ENCODE data around the gene UGT1A7.
"Not testable (repeated sequence)": the region's sequence is repeated elsewhere in the genome, so short reads cannot be mapped to it uniquely, and the experiment has no call there.

Gene UGT1A7
- total RNA-seq, result 0 reads per million in 3 experiments

DNA sequence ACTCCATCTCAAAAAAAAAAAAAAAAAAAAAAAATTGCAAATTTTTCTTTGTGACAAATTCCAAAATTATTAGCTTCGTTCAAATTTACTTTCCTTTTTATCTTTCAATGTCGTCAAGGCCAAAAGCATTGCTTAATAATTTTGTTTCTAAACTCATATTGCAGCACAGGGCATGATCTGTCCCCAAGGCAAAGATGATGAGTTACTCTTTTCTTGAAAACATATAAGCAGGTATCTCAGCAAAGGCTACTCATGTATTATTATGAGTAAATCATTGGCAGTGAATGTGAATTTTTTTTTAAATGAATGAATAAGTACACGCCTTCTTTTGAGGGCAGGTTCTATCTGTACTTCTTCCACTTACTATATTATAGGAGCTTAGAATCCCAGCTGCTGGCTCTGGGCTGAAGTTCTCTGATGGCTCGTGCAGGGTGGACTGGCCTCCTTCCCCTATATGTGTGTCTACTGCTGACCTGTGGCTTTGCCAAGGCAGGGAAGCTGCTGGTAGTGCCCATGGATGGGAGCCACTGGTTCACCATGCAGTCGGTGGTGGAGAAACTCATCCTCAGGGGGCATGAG, at the start of gene UGT1A7:
Gene UGT1A7 (plus strand): TSS at position 381 of the 579 bp plus-strand sequence. CDS start 37 bp downstream, at position 418.
- DNase-seq, result no peak

DNA sequence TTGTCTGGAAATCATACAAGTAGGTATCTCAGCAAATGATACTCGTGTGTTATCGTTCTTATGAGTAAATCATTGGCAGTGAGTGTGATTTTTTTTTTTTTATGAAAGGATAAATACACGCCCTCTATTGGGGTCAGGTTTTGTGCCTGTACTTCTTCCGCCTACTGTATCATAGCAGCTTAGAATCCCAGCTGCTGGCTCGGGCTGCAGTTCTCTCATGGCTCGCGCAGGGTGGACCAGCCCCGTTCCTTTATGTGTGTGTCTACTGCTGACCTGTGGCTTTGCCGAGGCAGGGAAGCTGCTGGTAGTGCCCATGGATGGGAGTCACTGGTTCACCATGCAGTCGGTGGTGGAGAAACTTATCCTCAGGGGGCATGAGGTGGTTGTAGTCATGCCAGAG, 45.4 kb upstream of the UGT1A7 start, which contains the start of gene UGT1A10:
Gene UGT1A10 (plus strand): TSS at position 143 of the 400 bp plus-strand sequence. CDS start 75 bp downstream, at position 218.
- not testable (repeated sequence) for DNase-seq

DNA sequence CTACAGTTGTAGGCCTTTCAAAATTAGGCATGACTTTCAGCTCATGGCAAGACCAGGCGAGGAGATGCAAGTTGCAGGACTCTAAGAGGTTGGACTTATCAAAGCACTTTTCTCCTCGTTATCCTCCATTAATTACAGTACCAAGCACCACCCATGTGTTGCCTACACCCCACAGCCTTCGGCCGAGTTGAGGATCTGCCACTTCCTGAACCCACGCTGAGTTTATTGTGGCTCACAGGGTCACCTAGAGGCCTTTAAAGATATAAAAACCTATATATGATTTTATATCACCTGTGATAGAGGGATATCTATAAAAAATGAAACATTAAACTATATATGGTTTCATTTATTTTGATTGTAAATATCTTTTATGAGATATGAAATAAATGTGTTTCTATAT, 42.9 kb upstream of the UGT1A7 start:
- no peak for DNase-seq

DNA sequence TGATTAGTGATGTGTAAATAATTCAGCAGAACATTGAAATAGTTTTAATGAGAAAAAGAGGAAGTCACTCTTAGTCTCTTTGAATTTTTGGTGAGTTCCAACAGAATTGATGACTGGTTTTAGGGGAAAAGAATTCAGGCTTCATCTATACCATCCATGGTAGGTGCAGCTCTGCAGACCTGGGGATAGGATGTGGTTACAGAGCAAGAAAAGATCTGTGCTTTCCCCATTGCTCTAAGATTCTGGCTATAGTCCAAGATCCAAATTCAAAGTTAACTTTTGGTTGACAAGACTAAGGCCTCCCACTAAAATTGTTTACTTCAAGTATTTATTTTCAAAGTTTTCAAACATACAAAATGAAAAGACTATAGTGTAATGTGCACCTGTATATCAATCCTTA, 41.8 kb upstream of the UGT1A7 start:
- no peak for DNase-seq

DNA sequence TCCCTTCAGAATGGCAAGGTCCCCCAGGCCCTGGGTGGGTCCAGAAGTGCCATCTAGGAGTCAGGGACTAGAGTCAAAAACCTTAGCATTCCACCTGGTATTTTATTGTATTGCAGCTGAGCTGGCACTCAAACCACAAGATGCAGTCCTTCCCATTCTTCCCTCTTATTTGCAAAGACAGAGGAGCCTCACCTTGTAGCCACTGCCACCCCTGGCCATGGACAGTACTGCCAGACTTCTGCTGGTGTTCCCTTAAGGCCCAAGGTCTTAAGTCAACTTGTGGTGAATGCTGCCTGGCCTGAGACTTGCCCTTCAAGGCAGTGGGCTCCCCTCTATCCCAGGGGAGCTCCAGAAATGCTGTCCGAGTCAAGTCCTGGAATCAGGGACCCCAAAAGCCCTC, 38.6 kb upstream of the UGT1A7 start:
- no peak for DNase-seq

DNA sequence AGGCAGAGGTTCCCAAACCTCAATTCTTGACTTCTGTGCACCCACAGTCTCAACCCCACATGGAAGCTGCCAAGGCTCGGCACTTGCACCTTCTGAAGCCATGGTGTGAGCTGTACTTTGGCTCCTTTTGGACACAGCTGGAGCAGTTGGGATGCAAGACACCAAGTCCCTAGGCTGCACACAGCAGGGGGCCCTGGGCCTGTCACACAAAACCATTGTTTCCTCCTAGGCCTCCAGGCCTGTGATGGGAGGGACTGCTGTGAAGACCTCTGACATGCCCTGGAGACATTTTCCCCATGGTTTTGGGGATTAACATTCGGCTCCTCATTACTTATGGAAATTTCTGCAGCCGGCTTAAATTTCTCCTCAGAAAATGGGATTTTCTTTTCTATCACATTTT, 35.7 kb upstream of the UGT1A7 start:
- not testable (repeated sequence) for DNase-seq

DNA sequence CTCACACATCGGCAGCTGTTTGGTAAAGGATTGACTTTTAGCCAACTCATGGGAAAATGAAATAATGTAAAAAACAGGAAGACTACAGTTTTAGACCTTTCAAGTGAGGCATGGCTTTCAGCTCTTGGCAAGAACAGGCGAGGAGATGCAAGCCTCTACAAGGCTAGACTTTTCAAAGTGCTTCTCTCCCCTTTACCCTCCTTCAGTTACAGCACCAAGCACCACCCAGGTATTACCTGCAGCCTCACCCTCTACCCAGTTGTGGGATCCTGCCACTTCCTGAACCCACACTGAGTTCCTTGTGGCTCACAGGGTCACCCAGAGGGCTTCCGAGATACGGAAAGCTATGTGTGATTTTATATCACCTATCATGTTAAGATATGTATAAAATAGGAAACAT, 30.7 kb upstream of the UGT1A7 start:
- no peak for DNase-seq

DNA sequence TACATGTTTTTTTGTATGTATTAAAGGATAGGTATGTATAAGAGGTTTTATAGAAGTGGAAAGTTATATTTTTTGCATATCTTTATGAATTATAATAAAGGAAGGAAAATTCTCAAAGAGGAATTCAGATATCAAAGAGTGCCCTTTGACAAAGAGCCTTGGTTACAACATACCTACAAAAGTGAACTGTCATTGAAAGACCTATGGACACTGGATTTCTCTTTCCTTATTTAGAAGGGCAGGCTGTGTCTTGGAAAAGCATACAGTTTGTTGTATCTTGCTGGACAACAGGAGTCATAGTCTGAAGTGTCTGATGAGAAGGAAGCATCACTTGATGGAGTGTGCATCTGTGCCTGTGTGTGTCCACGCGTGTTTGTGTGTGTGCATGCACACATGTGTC, 30.3 kb upstream of the UGT1A7 start:
- DNase-seq, result no peak

DNA sequence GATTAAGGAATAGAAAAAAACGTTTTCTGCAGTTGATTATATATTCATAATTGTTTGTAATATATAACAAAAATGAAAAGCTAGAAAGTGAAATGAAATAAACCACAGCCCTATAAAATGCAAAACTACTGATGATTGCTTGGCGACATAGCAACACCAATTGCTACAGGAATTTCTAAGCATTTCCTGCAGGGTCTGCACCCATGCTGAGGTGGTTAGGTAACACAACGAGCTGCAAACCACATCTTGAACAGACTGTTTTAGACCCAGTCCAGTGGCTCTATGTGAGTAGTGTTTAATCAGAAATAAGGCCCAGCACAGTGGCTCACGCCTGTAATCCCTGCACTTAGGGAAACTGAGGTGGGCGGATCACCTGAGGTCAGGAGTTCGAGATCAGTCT, 27.2 kb upstream of the UGT1A7 start:
- no peak for DNase-seq

DNA sequence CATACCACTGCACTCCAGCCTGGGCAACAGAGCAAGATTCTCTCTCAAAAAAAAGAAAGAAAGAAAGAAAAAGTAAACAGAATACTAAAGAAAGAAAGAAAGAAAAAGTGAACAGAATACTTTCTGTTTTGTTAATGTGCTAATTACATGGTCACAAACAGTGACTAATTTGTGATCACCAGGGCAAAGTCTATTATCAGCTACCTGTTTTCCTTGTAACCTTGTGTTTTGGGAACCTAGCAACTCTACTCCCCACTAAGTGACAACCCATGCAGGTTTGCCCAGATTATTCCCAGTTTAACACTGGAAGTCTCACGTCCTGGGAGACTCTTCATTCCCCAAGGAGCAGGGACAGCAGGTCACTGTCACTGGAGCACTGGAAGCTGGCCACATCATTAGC, 26.7 kb upstream of the UGT1A7 start:
- no peak for DNase-seq

DNA sequence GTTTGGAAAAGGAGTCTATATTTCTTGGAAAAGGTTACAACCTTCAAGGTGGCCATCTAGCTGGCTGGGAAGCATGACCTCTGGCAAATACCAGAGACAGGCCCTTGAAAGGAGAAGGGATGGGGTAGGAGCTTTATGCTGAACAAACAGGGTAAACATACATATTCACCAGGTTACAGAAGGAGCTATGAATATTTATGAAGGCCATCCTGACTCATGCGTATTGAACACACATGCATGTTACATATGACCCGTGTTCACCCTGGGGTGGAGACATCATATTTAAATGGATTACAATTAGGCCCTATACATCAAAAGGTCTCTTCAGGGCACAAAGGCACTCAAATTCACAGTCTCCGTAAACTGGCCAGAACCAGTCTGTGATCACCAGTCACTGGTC, 25.8 kb upstream of the UGT1A7 start:
- not testable (repeated sequence) for DNase-seq

DNA sequence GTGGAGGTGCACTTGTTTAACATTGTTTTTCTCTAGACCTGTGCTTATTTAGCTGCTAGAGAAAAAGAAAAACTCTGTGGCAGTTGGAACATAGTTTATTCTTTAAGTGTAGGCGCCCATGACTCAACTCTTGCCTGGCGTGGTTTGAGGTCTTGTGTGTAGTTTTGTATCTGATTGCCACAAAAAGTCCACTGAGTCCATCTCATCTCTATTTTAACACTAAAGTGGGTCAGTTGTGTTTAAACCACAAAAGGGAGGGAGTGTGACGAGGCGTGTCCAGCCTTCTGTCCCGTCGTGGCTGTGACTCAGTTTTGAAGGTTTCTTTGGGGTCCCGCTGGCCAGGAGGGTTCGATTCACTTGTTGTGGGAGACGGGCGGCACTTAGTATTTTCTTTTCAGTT, 25.3 kb upstream of the UGT1A7 start:
- no peak for DNase-seq

DNA sequence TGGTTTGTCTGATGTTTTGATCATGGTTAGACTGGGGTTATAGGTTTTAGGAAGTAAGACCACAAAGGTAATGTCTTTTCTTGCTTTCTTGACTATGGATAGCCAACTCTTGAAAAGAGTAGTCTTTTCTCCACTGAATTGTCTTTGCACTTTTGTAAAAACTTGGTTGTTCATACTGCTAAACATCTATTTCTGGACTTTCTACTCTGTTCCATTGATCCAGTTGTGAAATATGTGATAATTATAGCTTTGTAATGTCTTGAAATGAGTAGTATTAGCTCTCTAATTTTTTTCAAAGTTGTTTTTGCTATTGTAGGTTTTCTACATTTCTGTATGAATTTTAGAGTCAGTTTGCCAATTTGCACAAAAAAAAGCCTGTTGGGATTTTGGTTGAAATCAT, 23.1 kb upstream of the UGT1A7 start:
- no peak for DNase-seq

DNA sequence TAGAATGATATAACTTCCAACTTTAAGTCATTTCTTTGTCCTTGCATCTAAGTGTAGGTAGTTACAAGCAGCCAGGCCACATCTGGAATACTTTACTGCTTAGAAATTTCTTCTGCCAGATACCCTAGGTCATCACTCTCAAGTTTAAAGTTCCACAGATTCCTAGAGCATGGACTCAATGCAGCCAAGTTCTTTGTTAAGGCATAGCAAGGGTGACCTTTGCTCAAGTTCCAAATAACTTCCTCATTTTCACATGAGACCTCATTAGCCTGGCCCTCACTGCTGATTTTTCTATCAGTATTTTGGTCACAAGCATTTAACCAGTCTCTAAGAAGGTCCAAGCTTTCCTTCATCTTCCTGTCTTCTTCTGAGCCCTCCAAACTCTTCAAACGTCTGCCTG, 17.8 kb upstream of the UGT1A7 start:
- no peak for DNase-seq

DNA sequence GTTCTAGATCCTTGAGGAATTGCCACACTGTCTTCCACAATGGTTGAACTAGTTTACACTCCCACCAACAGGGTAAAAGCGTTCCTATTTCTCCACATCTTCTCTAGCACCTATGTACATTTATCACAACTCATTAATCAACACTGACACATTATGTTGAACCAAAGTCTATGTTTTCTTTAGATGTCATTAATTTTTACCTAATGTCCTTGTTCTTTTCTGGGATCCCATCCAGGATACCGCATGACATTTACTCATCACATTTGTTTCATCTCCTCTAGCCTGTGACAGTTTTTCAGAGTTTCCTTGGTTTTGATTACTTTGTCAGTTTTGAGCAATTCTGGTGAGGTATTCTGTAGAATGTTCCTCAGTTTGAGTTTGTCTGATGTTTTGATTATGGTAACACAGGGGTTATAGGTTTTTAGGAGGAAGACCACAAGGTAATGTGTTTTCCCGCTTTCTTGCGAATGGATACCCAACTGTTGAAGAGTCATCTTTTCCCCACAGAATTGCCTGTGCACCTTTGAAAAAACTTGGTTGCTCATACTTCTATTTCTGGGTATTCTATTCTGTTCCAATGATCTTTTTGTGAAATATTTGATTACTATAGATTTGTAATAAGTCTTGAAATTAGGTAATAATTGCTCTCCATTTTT, 13.0 kb upstream of the UGT1A7 start:
- no peak for DNase-seq

DNA sequence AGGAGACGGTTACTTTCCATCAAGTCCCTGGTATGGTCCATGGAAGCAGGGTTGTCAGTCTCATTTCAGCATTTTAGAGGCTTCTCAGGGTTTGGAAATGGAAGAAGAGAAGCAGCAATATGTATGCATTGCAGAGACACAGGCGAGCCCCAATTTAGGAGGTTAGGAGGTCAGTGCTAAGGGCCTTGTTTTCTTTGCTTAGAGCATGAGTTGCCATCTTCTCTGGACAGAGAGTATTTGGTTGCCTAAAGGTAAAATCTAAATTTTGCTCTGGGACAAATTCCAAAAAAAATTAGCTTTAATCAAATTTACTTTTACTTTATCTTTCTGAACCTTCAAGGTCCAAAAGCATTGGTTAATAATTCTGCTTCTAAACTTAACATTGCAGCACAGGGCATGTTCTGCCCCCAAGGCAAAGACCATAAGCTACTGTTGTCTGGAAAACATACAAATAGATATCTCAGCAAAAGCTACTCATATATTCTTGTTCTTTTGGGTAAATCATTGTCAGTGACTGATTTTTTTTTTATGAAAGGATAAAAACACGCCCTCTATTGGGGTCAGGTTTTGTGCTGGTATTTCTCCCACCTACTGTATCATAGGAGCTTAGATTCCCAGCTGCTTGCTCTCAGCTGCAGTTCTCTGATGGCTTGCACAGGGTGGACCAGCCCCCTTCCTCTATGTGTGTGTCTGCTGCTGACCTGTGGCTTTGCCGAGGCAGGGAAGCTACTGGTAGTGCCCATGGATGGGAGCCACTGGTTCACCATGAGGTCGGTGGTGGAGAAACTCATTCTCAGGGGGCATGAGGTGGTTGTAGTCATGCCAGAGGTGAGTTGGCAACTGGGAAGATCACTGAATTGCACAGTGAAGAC, 10.2 kb upstream of the UGT1A7 start, which contains the start of gene UGT1A9:
Gene UGT1A9 (plus strand): TSS at position 609 of the 872 bp plus-strand sequence. CDS start 37 bp downstream, at position 646.
- DNase-seq, result no peak

DNA sequence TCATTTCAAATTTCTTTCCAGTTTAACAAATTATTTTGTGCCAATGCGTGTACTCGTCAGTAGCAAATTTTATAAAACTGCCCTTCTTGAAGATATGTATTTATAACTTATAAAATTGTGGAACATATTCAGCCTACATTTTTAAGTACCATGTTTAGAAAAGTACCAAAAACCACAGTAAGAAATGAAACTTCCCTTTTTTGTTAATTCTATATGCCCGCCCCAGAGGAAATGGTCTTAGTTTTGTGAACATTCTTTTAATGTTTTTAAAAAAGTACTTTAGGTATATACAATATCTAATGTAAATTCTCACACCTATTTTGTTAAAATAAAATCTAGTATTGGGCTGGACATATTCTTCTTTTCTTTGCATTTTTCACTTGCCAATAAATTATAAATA, 8.8 kb upstream of the UGT1A7 start:
- no peak for DNase-seq

DNA sequence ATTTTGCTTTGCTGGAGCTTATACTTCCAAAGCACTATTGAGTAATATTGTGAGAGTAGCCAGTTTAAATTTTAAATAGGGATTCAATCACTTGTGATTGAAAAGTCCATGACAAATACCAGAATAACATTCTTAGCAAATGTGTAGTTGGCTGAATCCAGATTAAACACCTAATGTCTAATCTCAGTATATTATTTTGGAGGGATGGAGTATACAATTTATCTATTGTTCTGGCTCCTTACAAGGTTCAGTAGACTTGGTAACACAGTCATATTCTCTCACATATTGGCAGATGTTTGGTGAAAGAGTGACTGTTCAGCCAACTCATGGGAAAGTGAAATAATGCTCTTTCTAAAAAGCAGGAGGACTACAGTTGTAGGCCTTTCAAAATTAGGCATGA, 7.8 kb upstream of the UGT1A7 start:
- no peak for DNase-seq

DNA sequence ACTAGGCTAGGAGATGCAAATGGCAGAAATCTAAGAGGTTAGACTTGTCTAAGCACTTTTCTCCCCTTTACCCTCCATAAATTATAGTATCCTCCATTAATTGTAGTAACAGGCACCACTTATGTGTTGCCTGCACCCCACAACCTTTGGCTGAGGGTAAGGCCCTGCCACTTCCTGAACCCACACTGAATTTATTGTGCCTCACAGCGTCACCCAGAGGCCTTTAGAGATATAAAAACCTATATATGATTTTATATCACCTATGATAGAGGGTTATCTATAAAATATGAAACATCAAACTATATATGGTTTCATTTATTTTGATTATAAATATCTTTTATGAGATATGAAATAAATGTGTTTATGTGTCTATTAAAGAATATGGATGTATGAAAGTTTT, 7.4 kb upstream of the UGT1A7 start:
- no peak for DNase-seq

DNA sequence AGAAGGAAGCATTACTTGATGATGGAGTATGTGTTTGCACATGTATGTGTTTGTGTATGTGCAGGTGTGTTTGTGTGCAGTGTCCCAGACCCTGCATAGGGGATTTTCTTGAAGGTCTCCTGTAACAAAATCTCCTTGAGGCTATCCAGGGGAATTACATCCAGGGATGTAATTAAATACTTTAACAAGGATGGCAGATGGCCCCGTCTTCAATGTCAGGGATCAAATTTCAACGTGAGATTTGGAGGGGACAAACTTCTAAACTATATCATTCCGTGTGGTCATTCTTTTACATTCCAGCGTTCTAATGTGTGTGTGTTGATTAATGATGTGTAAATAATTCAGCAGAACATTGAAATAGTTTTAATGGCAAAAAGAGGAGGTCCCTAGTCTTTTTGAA, 6.7 kb upstream of the UGT1A7 start:
- no peak for DNase-seq

DNA sequence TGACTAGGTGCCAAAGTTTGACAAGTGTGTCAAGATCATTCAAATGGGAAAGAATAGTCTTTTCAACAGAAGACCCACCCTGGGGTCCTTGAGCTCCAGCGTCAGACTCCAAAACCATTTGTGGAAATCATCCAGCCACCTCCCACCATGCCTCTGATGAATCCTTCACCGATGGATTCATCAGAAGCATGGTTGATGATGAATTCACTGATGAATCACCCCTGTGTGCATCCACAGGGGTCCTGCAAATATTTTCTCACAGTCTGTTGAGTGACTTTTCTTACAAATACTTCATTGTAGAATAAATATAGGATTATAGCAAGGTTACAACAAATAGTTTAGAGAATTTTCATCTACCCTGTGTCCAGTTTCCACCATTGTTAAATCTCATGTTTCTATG, 5.7 kb upstream of the UGT1A7 start:
- DNase-seq, result no peak

DNA sequence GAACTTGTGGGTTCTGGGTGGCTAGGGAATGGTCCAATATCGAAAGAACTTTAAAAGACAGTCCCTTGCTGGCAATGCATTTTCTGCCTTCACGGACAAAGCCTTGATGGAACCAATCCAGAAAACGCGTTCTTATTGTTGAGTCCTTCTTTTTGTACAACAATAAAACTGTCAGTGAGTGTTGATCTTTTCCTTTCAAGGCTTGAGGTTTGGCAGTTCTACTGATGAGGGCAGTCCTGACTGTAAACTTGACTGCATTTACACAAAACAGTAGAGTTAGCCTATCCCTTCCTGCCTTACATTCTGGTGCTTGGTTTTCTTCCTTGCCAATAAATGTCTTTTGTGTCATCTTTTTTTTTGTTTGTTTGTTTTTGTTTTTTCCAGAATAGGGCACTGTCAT, 2.5 kb upstream of the UGT1A7 start:
- no peak for DNase-seq

DNA sequence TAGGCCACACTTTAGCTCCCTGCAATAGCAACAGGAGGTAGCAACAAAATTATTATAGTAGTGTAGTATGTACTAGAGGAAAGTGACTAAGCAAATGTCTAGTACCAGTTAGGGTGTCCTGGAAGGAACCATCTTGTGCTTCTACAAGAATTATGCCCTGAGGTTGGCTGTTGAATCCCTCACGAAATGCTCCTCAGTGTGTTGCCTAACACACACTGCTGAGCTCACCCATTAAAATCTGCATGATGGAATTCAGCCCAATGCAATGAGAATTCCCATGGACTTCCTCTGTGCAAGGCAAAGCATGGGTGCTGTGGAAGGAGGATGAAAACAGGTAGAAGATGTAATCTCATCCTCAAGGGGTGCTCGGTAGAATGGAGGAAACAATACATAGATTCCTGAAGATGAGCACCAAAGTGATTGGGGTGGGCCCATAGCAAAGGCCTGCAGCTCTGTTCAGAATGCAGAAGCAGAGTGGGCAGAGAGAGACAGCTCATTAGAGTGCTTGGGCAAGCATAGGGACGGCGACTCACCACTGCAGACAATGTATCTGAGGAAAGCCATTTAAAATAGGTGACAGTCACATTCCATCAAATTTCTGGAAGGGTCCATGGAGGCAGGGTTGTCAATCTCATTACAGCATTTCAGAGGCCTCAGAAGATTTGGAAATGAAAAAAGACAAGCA, 1.2 kb upstream of the UGT1A7 start:
- no peak for DNase-seq

All from central memory CD4-positive, alpha-beta T cell (primary cell).